GM19238 (cell line): ENCODE results near the gene NUP98.
"Not testable (repeated sequence)": the region's sequence is repeated elsewhere in the genome, so short reads cannot be mapped to it uniquely, and the experiment has no call there.

Source experiments
- DNase-seq: peaks from one replicate; pipeline ENCODE4 v3.0.0; 2011; ENCODE audit warnings: low spot score; ENCODE audit not compliant: insufficient read length

The NUP98 gene

DNA sequence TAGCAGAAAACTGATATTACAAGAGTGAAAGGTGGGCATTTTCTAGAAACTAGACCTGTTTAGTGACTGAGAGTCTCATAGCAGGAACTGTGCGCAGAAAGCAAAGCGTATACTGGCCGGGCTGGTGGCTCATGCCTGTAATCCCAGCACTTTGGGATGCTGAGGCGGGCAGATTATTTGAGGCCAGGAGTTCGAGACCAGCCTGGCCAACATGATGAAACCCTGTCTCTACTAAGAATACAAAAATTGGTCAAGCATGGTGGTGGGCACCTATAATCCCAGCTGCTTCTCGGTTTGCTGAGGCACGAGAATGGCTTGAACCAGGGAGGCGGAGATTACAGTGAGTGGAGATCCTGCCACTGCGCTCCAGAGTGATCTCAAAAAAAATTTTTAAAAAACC, 1.8 kb upstream of the NUP98 start:
- no peak for DNase-seq

DNA sequence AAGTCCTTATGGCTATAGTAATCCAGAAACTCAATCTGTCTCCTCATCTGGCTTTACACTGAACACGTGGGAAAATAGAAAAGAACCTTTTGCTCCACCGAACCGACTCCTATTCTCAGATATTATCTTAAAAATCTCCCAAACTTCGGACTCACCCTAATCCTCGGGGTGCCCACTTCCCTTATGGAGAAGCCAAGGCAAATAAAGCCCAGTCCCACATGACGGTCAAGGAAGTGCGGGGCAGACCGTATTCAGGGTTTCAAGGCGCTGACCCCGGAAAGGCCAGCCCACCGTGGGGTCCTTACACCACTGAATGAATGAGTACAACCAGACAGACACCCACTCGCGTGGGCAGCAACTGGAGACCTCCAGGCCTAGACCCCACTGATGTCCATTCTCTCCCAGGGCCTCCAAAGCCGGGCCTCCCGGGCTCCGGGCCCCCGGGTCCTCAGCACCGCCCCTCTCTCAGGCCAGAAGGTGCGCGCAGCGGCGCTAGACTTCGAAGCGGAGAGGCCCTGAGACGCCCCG, 489 bp downstream of the NUP98 start:
- DNase-seq: peak; percentile 50

DNA sequence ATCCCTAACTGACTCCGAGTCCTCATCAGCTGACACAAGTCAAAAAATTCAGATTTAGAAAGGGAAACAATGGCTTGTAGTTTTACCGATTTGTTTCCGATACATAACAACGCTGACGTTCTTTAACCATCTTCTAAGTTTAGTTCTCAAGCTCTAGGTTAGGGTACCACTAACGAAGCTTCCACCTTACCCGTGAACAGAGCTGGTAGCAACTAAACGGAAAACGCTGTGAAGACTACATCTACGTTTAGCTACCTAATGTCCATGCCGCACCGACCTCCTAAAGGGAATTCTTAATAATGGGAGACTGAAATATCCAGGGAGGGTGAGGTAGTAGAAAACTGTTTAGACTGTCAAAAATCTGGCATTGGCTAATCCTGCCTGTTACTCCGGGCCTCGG, 1.0 kb downstream of the NUP98 start:
- DNase-seq: no peak

DNA sequence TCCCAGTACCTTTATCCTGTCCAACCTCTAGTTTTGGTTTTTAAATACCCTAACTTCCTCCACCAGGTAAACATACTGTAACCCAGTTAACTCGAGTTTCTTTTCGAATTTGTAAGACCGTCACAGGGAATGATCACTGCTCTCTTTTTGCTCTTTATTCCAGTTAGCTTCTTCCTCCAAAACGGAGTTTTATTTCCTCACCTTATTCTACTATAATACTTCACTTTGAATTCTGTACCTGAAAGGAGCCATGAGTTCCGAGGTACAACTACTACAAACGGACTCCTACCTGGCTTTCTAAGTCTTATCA, 1.4 kb downstream of the NUP98 start:
- no peak for DNase-seq

DNA sequence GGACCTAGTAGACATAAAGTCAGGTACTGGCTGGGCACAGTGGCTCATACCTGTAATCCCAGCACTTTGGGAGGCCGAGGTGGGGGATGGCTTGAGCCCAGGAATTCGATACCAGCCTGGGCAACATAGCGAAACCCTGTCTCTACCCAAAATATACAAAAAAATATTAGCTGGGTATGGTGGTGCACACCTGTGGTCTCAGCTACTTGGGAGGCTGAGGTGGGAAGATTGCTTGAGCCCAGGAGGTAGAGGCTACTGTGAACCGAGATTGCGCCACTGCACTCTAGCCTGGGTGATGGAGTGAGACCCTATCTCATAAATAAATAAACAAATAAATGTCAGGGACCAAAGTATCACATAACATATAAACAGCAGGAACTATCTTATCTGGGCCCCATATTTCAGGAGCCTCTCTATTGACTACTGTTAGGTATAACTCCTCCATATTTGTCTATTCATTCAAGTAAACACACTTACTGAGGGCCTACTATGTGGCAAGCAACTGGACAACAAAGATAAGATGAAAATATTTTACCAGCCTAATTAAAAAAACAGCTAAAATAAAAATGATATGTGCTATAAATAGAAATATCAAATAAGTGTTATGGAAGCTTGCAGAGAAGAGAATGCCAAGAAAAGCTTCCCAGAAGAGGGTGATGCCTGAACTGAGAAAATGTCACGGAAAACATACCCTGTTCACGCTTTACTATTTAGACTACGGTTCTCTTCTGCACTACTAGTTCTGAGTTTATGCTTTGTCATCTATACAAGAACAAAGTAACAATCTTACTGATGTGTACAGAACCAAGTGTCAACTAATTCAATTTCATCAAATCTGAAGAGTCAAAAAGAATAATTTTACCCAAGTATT, 2.0 kb downstream of the NUP98 start:
- DNase-seq: no peak

DNA sequence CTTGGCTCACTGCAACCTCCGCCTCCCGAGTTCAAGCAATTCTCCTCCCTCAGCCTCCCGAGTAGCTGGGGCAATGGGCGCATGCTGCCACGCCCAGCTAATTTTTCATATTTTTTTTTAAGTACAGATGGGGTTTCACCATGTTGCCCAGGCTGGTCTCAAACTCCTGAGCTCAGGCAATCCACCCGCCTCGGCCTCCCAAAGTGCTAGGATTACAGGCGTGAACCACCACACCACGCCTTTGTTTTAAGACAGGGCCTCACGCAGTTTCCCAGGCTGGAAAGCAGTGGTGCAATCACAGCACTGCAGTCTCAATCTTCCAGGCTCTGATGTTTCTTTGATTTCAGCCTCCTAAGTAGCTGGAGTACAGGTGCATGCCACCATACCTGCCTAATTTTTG, 3.0 kb downstream of the NUP98 start:
- not testable (repeated sequence) for DNase-seq

DNA sequence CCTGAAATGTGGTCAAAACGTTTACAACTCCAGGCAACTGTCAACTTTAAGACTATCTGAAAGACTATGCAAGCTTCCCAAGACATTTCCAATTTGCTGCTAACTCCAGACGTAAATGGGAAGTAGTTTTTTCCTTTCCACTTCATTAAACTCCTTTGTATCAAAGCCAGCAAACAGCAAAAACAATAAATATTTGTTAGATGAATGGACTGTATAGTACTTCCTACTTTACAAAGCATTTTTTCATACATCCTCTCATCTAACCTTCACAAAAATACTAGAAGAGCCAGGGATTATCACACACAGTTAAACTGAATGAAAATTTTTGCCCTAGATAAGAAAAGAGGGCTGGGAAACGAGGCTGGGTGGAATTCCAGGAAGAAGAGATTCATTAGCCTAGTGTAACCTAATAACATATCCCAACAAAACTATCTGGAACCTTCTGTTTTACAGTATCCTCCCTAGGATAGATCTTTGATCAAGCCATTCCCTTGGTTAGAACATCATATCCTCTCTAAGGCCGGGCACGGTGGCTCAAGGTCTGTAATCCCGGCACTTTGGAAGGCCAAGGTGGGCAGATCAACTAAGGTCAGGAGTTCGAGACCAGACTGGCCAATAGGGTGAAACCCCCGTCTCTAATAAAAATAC, 10.4 kb downstream of the NUP98 start:
- no peak for DNase-seq

DNA sequence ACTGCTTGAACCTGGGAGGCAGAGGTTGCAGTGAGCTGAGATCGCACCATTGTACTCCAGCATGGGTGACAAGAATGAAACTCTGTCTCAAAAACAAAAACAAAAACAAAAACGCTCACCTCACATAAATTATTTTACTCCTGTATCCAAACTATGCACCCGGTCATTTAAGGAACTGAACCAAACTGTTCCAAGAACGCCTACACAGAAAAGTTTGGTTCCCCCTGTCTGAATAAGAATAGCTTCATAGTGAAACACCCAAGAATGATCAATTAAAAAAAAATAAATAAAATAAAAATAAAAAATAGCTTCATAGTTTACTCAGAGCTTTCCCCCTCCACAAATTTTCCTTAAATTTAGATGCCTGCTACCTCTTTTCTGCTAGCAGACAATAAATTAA, 13.7 kb downstream of the NUP98 start:
- no peak for DNase-seq

DNA sequence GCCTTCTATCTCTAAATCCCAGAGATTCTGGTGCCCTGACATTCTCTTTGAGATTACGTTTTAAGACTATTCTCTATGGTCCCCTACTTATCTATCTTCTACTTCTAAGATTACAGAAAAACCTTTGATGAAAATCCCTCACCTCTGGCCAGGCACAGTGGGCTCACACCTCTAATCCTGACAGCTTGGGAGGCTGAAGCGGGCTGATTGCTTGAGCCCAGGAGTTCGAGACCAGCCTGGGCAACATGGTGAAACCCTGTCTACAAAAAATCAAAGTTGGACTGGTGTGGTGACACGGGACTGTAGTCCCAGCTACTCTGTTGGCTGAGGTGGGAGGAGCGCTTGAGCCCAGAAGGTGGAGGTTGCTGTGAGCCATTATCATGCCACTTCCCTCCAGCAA, 14.4 kb downstream of the NUP98 start:
- DNase-seq: no peak

DNA sequence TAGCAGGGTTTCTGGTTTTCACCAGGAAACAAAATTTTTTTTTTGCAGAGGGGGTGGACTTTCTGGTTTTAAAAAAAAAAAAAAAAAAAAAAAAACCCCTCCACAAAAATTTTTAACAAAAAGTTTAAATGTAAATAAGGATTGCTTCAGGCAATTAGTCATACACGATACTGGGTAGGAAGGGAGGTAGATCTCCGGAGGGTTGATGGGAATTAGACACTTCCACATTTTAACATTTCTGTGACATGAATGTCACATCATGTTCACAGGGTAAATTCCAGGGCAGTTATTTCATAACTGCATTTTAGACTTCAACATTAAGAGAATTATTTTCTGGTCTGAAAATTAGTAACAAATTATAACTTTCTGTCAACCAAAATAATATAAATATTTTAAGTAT, 15.9 kb downstream of the NUP98 start:
- DNase-seq: no peak

DNA sequence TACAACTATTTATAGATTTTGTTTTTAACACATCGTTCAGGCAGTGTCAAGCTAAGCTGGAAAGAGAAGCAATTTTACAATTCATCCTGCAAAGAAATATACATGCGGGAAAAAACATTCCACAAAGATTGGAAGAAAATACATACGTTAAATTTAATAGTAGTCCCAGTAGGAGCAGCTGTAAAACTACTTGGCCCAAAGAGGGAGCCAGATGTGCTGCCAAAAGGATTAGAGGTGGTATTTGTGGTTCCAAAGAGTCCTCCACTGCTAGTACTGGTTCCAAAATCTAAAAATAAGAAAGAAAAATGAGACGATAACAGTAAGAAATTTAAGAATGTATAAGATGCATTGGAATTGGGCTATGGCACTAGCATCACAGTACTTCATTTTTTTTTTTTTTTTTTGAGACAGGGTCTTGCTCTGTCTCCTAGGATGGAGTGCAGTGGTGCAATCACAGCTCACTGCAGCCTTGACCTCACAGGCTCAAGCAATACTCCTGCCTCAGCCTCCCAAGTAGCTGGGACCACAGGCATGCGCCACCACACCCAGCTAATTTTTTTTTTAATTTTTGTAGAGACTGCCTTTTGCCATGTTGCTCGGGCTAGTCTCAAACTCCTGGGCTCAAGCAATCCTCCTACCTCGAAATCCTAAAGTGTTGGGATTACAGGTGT, 21.5 kb downstream of the NUP98 start:
- no peak for DNase-seq

DNA sequence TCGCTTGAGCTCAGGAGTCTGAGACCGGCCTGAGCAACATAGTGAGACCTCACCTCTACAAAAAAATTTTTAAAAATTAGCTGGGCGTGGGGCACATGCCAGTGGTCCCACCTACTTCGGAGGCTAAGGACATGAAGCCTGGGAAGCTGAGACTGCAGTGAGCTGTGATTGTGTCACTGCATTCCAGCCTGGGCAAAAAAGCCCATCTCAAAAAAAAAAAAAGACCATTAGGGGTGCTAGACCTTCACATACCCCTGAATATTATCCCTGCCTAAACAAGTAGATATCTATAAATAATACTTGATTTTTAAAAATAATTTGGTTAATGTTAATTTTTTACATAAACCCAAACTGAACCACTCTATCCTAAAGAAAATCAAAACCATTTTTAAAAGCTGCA, 24.2 kb downstream of the NUP98 start:
- no peak for DNase-seq

DNA sequence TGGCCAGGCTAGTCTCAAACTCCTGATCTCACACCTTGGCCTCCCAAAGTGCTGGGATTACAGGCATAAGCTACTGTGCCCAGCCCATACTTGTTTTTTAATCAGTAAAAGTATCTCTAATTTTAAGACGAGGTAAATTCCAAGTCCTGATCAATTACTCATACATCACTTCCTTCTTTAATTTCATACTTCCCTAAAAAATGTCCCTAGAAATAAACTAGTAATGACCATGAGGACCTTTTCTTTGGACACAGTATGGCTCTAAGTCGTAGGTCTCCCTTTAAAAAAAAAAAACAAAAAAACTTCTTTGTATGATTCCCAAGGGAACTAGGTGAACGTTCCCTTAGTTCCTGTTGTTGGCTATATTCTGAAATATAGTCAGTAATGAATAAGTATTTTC, 29.8 kb downstream of the NUP98 start:
- no peak for DNase-seq

DNA sequence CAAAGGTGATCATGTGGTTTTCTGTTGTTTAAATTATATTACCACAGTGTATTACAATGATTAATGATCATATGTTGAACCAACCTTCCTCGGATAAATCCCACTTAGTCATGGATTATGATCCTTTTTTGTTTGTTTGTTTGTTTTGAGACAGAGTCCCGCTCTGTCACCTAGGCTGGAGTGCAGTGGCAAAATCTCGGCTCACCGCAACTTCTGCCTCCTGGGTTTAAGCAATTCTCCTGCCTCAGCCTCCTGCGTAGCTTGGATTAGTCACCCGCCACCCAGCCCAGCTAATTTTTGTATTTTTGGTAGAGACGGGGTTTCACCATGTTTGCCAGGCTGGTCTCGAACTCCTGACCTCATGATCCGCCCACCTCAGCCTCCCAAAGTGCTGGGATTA, 30.5 kb downstream of the NUP98 start:
- not testable (repeated sequence) for DNase-seq

DNA sequence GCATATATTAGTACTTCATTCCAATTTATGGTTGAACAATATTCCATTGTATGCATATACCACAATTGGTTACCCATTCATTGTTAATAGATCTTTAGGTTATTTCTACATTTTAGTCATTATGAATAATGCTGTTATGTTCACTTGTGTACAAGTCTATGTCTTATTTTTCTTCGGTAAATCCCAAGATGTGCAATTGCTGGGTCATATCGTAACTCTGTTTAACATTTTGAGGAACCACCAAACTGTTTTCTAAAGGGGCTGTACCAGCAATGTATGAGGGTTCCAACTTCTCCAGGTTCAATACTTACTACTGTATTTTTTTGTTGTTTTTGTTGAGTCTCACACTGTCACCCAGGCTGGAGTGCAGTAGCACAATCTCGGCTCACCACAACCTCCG, 33.1 kb downstream of the NUP98 start:
- no peak for DNase-seq

DNA sequence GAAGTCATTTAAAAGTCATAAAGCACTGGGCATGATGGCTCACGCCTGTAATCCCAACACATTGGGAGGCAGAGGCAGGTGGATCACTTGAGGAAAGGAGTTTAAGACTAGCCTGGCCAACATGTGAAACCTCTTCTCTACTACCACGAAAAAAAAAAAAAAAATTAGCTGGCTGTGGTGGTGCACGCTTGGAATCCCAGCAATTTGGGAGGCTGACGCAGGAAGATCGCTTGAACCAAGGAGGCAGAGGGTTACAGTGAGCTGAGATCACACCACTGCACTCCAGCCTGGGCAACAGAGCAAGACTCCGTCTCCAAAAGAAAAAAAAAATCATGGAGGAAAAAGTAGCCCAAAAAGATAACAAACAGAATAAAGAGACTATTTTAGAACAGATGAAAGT, 42.2 kb downstream of the NUP98 start:
- no peak for DNase-seq

DNA sequence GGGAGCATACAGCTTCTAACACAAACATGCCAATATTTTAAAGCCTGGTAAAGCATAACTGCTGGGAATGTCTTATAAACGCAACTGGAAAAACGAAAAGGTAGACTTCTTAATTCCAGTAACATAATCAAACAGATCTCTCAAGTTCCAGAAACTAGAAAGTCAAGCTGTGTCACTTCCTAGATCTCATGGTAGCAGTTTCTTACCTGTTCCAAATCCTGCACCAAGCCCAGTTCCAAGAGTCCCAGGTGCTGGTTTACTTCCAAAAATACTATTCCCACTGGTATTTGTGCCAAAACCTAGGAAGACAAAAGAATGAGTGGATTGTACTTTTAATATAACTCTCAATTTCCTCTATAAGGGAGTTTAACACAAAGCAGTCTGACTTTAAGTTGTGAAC, 44.2 kb downstream of the NUP98 start:
- no peak for DNase-seq

DNA sequence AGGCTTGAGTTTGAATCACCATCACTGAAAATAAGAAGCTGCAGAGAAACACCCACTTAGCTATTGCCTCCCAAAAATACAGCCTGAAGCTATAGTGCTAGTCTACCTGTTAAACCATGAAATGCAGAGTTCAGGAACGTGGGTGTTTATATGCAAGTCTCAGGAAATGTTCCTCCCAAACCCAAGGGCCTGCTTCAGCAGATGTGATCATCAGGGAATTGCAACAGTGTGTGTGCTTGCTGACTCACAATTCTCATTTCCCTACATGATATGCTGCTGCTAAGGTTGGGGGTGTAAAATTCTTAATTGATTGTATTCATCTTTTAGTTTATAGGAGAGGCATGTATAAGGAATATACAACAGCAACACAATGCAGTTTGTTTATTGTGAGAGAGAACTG, 49.6 kb downstream of the NUP98 start:
- DNase-seq: no peak

DNA sequence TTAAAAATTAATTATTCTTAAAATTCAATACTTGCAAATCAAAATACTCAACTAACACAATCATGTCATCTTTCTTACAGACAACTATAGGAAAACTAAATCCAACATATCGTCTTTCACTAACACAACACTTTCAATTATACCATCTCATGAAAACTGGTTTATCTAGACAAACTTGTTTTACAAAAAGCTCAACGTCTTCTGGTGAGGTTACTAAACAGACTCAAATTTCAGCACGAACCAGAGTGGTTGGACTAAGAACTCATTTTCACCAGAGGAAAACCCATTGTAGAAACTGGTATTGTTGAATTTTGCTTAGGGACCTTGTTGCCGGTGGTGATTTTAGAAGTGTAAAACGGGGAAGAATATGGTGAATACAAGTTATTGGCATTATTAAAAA, 52.2 kb downstream of the NUP98 start:
- no peak for DNase-seq

DNA sequence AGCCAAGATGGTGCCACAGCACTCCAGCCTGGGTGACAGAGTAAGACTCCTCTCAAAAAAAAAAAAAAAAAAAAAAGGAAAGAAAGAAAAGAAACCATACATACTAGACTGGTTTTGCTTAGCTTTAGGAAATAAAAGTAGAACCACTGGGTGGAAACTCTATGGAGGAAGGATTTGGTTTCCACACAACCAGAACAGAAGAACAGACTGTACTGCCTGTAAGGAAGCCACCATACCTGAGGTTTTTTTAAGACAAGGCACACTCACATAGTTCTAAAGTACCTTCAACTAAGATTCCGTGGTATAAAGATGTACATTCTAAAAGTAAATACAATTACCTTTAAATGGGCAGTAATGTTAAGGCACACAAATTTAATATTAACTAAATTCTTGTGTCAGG, 58.6 kb downstream of the NUP98 start:
- DNase-seq: no peak

DNA sequence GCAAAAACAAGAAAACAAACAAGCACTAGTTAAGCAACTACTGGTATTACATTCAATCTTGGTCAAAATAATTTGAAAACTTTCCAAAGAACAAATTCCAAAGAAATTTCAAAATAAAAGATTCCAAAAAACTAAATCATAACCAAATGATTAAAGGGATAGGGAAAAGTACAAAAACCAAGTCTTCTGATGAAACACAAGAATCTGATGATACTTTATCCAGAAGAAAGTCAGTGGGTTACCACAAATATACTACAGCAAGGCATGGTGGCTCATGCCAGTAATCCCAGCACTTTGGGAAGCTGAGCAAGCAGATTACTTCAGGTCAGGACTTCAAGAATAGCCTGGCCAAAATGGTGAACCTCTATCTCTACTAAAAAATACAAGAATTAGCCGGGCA, 59.1 kb downstream of the NUP98 start:
- no peak for DNase-seq

DNA sequence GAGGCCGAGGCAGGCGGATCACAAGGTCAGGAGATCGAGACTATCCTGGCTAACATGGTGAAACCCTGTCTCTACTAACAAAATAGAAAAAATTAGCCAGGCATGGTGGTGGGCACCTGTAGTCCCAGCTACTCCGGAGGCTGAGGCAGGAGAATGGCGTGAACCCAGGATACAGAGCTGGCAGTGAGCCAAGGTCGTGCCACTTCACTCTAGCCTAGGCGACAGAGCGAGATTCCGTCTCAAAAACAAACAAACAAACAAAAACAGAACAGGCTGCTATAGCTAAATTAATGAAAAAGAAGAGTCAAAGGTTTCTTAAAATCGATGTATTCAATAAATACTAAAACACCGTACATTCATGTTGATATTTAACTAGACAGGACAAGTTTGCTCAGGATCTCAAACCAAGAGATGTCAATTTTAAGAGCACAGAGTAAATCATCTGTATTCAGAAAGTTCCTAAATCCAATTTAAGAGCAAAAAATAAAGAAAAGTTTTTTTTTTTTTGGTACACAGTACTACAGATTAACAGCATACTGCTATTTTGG, 59.9 kb downstream of the NUP98 start:
- DNase-seq: no peak
